ENCODE data around the gene SSR2. TPM values are rescaled to one million over a fixed set of nuclear protein-coding genes. Genes with fewer than 3 reads are reported as not detected.

SSR2 gene
- total RNA-seq, 2 donors from 2014 or later, result 193 TPM

DNA sequence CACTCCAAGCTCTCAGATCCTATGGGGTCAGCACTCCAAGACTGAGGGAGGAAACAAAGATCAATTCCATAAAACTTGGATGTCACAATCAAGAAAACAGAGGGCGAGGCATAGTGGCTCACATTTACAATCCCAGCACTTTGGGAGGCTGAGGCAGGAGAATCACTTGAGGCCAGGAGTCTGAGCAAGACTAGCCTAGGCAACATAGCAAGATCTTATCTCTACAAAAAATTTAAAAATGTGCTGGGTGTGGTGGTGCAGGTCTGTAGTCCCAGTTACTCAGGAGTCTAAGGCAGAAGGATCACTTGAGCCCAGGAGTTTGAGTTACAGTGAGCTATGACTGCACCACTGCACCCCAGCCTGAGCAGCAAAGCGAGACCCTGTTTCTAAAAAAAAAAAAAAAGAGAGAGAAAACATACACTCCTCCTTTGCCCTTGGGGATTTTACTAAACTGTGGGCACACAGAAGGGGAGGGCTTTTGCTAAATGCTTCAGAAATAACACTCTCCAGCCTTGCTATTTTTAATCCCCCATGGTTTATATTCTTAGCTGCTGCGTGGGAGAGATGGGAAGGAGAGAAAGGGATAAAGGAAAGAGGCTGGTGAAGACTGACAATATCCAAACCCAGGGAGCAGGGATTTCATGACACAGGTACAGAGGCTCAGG, 60.5 kb downstream of the SSR2 start:
- no peaks in the 10 kb centered on the region for H3K4me1 Mint-ChIP-seq
- 95 to 100% methylated on average over 1 to 2 of the region's 3 CpGs for WGBS, 2 experiments (ENCODE audit: insufficient coverage in 1 of 2, insufficient read length in 1 of 2)
- Histone ChIP-seq H3K9me3 (ENCODE audit: control insufficient read depth, low read length) (no peaks in the 10 kb centered on the region), H3K27me3 (ENCODE audit: control insufficient read depth, insufficient read depth, low read length, poor library complexity, severe bottlenecking) (no peaks in the 10 kb centered on the region), H3K4me1 (ENCODE audit: control insufficient read depth, insufficient read depth, low read length) (peaks cover 11% of the 10 kb centered on the region), H3K9ac (ENCODE audit: extremely low read depth, low read length, poor library complexity, severe bottlenecking) (no peak overlapping the region), H3K4me3 (ENCODE audit: low read length) (no peak overlapping the region), H3K36me3 (ENCODE audit: control insufficient read depth, insufficient read depth, low read length) (peaks cover 91% of the 10 kb centered on the region), H3K27ac (ENCODE audit: low read depth, low read length) (no peak overlapping the region)
- peaks cover 77% of the 10 kb centered on the region for H3K36me3 Mint-ChIP-seq (ENCODE audit: low read depth)
- DNase-seq, result no peak
- no peak for TF ChIP-seq CTCF (conservative IDR thresholded peaks at IDR 0.05)
- no peak overlapping the region for H3K4me3 Mint-ChIP-seq
- H3K27ac Mint-ChIP-seq, result peak overlapping the region; percentile 85
- no peaks in the 10 kb centered on the region for H3K9me3 Mint-ChIP-seq
- no peaks in the 10 kb centered on the region for H3K27me3 Mint-ChIP-seq (ENCODE audit: insufficient read depth)

Other genes starting within 250 kb of the SSR2 start
- gene GON4L, start 163.7 kb downstream of the SSR2 start, total RNA-seq, result 10 to 100 TPM; 62.7 to 64.6 TPM
- 1 to 10 TPM in 1 of 2 donors, under 1 TPM in 1; 0.40 to 5.0 TPM for gene SYT11, start 161.4 kb downstream of the SSR2 start, total RNA-seq
- 10 to 100 TPM; 26.0 to 39.2 TPM for gene RIT1, start 109.6 kb downstream of the SSR2 start, total RNA-seq
- gene KHDC4, start 86.5 kb downstream of the SSR2 start, total RNA-seq, result 10 to 100 TPM; 67.7 to 76.2 TPM
- gene RXFP4, start 79.3 kb downstream of the SSR2 start, total RNA-seq, result not detected
- gene ARHGEF2, start 42.4 kb downstream of the SSR2 start, total RNA-seq, result 100 to 1,000 TPM; 134 to 147 TPM
- 10 to 100 TPM; 56.4 to 62.4 TPM for gene UBQLN4, start 32.8 kb upstream of the SSR2 start, total RNA-seq
- 100 to 1,000 TPM in 1 of 2 donors, 10 to 100 TPM in 1; 84.4 to 101 TPM for gene LAMTOR2, start 33.8 kb upstream of the SSR2 start, total RNA-seq
- 10 to 100 TPM; 82.0 to 84.4 TPM for gene RAB25, start 40.2 kb upstream of the SSR2 start, total RNA-seq
- 10 to 100 TPM; 91.8 to 94.3 TPM for gene MEX3A, start 61.5 kb upstream of the SSR2 start, total RNA-seq
- gene LMNA, start 93.8 kb upstream of the SSR2 start, total RNA-seq, result 10 to 100 TPM; 41.2 to 42.0 TPM
- 10 to 100 TPM in 1 of 2 donors, 1 to 10 TPM in 1; 6.4 to 10.3 TPM for gene SEMA4A, start 132.6 kb upstream of the SSR2 start, total RNA-seq
- 10 to 100 TPM; 20.9 to 22.7 TPM for gene SLC25A44, start 173.2 kb upstream of the SSR2 start, total RNA-seq
- 100 to 1,000 TPM; 119 TPM for gene PMF1, start 192.1 kb upstream of the SSR2 start, total RNA-seq
- 1 to 10 TPM; 4.6 to 5.4 TPM for gene BGLAP, start 221.2 kb upstream of the SSR2 start, total RNA-seq
- gene PAQR6, start 227.1 kb upstream of the SSR2 start, total RNA-seq, result 10 to 100 TPM; 12.2 to 16.4 TPM

Measured in endodermal cell (in vitro differentiated cells).